ENCODE data around the gene VWDE.

DNA sequence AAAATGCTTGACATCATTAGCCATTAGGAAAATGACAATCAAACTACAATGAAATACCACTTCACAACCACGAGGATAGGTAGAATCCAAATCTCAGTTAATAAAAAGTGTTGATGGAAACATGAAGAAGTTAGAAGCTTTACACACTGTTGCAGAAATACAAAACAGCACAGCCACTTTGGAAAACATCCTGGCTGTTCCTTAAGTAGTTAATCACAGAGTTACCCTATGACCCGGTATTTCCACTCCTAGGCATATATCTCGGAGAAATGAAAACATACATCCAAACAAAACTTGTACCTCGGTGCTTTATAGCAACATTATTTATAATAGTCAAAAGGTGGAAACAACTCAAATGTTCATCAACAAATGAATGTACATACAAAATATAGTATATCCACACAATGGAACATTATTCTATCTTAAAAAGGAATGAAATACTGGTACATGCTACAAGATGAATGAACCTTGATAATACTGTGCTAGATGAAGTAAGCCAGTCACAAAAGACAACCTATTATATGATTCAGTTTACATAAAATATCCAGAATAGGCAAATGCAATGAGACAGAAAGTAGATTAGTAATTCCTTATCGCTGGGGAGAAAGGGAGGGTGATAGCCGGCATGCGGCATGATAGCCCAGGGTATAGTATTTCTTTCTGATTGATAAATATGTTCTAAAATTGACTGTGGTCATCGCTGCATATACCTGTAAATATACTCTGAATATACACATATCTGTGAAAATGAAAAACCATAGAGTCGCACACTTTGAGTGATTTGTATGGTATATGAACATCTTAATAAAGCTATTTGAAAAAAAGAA lies 1.9 kb downstream of the VWDE start:
- TF ChIP-seq, protein P1, sequence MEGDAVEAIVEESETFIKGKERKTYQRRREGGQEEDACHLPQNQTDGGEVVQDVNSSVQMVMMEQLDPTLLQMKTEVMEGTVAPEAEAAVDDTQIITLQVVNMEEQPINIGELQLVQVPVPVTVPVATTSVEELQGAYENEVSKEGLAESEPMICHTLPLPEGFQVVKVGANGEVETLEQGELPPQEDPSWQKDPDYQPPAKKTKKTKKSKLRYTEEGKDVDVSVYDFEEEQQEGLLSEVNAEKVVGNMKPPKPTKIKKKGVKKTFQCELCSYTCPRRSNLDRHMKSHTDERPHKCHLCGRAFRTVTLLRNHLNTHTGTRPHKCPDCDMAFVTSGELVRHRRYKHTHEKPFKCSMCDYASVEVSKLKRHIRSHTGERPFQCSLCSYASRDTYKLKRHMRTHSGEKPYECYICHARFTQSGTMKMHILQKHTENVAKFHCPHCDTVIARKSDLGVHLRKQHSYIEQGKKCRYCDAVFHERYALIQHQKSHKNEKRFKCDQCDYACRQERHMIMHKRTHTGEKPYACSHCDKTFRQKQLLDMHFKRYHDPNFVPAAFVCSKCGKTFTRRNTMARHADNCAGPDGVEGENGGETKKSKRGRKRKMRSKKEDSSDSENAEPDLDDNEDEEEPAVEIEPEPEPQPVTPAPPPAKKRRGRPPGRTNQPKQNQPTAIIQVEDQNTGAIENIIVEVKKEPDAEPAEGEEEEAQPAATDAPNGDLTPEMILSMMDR (IDR thresholded peaks at IDR 0.05): no peak
- no peak for TF ChIP-seq EZH2 (IDR thresholded peaks at IDR 0.05; ENCODE audit: borderline replicate concordance, insufficient read depth, low read depth, low read length, poor library complexity, severe bottlenecking)

Measured in B cell (primary cell).